SW480 (cell line): ENCODE measurements around the gene CACNA1H.

Experiments
- DNase-seq: peaks from one replicate; pipeline ENCODE4 v3.0.0-alpha.2; 2016; ENCODE audit warnings: low spot score

CACNA1H gene

DNA sequence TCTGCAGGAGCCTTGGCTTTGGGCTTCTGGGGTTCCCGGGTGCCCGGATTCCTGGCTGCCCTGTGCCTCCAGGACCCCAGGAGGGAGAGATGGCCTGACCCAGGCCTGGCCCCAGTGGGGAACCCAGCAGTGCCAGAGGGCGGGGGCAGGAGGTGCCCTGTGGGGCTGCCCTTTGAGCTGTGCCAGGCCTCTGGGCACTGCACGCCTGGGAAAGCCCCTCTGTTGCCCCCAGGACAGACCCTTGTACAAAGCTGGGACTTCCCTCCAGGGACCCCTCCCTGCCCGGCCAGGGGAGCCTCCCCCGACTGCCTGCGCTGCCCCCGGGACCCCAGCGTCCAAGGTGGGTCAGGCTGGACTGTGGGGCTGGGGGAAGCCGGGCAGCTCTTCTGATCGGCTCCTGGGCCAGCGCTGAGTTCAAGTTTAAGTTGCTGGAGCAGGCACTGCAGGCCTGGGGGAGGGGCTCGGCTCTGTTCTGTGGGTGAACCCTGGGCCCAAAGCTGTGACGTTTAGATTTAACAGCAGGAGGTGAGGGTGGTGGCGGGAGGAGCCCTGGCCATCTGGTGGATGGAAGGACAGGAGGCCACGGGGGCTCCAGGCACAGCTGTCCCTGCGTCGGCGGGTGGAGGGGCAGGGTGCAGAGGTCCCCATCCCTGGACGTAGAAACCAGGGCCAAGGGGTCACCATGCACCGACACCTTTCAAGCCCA, 29.2 kb upstream of the CACNA1H start:
- no peak for DNase-seq

DNA sequence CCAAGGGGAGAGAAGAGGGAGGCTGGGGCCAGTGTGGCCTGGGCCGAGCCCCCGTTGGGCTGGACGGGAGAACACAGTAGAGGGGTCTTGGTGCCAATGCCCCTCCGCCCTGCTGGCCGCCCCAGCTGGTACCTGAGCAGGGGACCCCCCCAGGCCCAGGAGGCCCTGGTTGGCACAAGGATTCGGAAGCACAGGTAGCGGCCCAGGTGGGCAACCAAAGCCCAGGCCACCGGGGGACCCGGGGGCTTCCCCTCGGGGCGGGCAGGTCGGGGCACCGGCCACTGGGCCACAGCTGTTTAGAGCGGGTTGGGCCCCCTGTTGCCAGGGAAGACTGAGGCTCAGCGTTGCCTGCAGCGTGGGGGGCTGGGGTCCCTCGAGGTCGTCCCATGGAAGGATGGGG, 28.6 kb upstream of the CACNA1H start:
- DNase-seq, result no peak

DNA sequence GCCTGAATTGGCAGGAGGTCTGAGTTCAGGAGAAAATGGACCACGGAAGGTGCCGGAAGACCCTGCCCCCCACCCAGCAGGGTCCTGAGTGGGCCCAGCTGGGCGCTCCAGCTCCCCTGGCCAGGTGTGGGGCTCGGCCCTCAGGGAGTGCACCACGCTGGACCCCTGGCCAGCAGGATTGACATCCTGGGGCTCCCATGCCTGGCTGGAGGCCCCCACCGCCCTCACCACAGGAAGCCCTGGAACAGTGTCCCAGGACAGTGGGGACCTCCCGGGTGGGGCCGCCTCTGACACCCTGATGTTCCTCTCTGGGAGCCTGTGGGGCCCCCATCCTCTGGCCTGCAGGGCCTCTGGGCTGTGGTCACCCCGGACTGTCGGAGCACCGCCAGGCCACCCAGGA, 28.1 kb upstream of the CACNA1H start:
- no peak for DNase-seq

DNA sequence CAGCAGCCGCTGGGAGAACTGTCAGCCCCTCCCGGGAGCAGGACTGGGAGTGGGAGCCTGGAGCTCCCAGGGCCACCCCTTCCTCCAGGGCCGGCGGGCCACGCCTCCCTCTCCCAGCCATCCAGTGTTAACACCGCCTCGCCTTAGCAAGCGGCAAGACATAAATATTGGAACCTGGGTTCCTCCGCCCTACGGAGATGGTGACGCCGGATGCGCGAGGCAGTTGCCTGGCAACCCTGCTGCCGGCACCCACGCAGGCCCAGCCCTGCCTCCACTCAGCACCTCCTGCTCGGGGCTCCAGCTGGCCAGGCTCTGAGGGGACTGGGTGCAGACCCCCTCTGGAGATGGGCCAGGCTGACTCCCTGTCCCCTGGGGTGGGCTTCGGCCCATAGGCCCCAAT, 27.4 kb upstream of the CACNA1H start:
- peak; percentile 51 for DNase-seq

DNA sequence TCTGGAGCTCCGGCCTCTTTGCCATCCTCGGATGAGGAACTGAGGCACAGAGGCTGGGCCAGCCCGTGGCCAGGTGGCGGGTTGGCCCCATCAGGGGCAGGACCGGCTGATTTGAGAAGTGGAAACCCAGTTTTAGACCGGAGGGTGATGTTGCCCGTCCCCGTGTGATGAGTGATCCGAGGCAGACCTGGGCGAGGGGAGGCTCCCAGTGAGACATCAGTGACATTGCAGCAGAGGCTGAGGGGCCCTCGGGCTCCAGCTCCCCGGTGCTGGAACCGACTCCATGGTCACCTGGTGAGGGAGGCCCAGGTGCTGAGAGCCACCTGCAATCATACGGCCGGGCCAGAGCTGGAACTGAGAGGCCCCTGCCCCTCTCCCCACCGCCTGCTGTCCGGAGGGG, 26.9 kb upstream of the CACNA1H start:
- no peak for DNase-seq

DNA sequence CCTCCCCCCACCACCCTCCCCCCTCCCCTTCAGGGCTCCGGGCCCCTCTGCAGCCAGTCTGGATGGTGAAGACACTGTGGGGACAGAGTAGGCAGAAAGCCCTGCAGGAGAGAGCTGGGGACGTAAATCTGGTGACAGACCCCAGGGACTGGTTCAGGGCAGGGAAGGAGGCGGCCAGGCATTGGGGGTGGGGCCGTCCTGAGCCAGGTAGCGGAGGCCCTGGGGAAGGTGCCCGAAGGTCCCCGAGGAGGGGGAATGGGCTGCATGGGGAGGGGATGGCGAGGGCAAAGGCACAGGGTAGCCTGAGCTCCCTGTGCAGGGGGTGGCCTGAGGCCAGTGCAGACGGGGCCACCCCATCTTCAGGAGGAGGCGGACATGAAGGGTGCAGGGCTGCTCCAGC, 26.3 kb upstream of the CACNA1H start:
- DNase-seq, result no peak

DNA sequence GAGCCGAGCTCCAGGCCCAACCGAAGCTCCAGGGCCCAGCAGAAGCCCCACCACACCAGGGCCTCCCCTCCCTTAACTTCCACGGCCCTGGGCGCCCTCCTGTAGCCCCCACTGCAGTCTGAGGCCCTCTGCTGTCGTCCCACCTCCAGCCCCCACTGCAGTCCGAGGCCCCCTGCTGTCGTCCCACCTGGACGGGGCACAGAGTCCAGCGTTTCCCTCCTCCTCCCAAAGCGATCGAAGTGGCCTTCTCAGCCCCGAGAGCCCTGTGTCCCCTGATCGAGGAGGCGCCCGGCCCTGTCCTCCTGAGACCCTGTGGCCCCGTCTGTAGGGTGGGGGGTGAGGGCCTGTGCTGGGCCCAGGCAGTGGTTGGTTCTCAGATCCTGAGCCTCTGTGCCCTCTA, 25.8 kb upstream of the CACNA1H start:
- no peak for DNase-seq

DNA sequence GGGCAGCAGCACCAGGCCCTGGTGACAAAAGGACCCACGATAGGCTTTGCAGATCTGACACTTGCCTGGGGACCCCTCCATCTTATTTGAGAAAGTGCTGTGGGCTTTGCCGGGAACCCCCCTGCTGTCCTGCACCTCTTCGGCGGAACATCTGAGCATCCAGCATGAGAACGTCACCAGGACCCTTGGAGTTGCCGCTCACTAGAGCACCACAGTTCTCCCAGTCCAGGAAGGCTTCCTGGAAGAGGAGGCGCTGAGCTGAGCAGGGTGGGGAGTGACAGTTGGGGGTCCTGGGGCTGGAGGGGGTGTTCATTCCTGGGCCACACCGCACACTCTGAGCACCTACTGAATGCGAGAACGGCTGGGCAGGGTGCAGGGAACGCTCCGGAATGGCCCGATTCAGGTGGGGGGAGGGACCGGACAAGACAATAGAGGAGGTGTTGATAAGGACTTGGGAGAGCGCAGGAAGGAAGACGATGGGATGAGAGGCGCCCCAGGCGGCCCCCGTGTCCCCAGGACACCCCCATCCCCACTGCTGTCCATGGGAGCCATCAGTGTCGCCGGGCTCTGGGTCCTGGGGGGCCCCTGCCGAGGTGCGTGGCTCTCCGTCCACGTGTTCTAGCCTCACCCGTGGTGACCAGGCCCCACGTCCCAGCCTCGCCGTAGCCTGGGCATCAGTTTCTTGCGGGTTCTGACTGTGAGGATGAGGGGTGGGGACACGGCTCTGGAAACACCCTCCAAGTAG, 24.8 kb upstream of the CACNA1H start:
- DNase-seq, result no peak

DNA sequence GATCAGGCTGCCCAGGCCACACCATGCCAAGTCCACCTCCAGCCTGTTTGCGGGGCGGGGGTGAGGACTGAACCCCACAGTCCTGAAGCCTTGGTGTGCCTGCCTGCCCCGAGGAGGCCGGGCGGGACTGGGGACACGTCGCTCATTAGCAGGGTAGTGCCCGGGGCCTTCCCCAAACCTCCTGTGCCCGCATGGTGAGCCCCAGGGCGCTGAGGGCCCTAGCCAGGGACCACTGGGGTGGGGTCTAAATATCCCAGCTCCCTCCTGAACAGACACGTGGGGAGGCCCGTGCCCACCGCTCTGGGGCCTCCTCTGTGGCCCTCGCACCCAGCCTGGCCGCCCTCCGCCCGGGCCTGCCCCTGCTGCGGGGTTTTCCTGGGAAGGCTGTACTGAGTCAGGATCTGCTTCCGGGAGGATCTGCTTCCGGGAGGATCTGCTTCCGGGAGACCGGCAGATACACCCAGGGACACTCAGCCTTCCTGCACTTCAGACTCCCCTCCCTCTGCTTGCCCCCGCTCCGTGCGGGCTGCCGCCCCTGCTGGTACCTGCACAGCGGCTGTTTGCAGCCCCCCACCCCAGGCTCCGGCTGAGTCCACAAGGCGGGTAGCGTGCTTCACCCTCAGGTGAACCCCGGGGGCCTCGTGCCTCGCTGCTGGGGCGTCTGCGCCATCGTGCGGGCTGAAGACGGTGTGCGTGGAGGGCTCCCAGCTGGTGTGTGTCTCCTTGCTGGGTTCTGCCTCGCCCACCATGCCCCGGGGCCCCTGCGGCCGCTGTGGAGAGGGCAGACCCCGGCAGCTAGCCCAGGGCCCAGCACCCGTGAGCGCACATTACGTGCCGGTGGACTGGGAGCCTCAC, 23.6 kb upstream of the CACNA1H start:
- DNase-seq, result no peak

DNA sequence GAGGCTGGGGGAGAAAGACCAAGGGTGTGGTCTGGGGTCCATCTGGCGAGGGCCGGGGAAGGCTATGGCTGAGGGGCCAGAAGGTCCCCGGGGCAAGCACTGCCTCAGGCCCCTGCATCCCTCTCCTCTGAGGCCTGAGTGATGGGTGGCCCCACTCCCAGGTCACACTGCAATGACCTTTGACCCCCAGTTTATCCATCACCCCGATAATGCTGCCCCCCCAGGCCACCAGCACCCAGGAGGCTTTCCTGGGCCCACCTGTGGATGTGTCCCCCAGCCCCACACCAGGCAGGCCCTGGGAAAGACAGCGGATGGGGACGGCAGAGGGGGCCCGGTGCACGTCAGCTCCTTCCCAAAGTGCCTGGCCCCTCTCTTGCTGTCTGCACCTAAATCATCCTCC, 22.5 kb upstream of the CACNA1H start:
- no peak for DNase-seq

DNA sequence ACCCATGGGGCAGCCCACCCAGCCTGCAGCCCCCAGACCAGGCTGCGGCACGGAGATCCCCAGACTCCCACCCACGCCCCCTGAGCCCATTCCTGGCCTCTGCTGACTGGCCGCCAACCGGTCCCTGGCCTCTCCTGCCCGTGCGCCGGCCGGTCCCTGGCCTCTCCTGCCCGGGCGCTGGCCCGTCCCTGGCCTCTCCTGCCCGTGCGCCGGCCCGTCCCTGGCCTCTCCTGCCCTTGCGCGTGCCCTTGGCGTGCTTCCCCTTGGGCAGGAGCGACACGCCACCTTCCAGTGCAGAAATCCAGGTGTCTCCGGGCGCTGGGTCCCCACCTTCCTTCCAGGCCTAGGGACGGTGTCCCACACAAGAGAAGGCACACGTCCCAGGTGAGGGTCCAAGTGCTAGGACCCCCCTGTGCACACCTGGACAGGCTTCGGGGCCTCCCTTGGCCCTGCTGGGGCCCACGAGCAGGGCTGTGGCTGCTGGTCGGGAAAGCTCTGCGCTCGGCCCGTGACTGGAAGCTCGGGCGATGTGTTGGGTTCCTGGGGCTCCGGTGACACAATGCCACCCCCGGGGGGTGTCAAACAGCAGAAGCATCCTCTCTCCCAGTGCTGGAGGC, 21.4 kb upstream of the CACNA1H start:
- no peak for DNase-seq

DNA sequence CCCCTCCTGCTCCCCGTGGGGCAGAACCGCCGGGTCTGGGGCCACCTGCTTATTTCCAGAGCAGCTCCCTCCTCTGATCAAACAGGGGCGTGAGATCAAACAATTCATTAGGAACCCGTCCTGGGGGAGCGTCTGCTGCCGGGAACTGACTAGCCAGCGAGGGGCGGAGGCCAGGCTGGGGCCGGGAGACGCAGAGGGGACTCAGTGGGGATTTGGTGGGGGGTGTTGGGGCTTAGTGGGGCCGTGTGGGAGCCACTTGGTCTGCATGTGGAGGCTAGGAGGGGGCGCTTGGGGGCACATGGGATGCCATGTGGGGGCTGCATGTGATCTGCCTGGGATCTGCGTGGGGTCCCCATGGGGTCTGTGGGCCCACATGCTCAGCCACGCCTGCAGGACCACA, 20.5 kb upstream of the CACNA1H start:
- no peak for DNase-seq

DNA sequence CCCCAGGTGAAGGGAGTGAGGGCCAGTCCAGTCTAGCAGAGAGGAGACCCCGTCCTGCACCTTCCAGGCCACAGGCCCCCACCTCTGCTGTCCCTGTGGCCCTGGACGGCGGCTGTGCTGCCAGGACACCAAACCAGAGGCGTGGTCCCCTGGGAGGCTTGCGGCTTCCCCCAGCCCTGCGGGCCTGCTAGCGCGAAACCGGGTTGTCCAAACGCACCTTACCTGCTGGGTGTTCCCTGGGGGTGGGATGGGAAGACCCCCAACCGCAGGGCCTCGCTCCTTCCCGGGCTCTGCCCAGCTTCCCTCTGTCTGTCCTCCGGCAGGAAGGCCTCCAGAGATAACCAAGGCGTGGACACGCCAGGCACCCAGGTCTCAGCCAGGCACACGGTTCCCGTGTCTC, 19.6 kb upstream of the CACNA1H start:
- DNase-seq, result no peak

DNA sequence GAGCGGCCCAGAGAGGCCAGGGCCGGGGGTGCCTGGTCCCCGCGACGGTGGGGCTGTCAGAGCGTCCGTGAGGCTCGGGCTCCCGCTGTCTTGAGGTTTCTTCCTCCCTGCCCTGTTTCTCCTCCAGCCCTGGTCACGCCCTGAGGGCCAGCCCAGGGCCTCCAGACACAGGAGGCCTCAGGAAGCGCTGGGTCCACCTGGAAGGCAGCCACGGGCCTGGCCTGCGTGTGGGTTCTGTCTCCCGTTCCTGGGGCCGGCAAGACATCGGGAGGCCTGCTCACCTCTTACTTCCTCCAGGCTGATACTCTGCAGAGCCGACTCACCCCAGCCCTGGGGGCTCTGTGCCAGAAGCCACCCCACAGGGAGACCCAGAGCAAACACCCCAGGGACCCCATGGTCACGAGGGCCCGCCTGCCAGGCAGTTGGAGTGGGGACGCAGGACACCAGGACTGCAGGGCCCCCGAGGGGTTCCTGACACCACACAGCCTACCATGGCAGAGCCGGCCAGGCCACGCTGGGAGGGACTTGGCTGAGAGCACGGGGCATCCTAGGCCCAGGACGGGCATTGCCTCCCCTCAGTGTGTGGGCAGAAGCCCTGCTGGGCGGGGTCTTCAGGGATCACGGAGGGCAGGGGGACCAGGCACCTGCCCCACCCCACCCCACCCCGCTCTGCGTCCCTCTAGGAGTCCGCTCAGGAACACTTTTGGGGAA, 18.9 kb upstream of the CACNA1H start:
- no peak for DNase-seq

DNA sequence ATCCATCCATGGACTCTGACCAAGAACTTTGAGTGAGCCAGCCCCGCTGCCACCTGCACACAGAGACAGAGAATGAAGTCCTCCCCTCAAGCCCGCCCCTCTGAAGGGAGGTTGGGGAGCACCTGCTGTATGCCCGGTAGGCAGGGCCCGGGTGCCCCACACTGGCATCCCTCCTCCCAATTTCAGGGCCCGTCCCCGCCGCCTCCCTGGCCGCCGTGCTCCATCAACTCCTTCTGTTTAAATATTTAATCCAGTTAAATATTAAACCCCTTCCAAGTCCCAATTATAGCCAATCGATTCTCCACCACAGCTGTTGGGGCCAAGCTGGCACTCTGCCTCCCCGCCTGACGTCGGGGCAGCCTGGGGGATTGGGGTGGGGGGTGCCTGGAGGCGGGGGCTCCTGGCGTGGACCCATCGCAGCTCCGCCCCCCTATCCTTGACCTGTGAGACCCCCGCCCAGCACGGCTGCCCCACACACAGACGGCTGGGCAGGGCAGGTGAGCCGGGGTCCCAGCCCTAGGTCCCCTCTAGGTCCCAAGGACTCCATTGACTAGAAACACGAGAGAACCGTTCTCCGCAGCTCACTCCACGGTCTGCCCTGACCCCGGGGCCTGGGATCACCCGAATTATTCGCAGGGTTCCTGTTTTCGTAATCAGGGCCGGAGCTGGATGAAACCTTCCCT, 18.0 kb upstream of the CACNA1H start:
- no peak for DNase-seq

DNA sequence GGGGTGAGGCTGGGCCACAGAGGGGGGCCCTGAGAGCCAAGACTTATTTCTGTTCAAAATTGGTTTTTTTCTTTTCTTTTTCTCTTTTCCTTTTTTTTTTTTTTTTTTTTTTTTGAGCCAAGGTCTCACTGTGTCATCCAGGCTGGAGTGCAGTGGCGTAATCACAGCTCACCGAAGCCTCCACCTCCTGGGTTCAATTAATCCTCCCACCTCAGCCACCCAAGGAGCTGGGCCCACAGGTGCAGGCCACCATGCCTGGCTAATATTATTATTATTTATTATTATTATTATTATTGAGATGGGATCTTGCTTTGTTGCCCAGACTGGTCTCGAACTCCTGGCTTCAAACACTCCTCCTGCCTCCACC, 17.5 kb upstream of the CACNA1H start:
- DNase-seq, result no peak

DNA sequence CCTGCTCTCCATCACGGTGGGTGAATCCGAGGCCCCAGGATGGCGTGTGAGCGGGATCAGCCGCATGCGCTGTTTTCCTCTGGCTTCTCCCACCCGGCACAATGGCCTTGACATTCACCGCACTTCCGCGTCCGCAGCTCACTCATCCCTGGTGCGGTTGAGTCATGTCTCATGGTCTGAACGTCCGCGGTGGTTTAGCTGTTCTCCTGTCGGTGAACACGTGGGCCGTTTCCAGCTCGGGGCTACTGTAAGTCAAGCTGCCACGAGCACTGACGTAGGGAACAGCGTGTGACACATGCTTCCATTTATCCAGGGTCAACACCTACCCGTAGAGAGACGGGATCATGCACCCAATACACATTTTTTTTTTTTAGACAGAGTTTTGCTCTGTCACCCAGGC, 15.3 kb upstream of the CACNA1H start:
- DNase-seq, result peak; percentile 82

DNA sequence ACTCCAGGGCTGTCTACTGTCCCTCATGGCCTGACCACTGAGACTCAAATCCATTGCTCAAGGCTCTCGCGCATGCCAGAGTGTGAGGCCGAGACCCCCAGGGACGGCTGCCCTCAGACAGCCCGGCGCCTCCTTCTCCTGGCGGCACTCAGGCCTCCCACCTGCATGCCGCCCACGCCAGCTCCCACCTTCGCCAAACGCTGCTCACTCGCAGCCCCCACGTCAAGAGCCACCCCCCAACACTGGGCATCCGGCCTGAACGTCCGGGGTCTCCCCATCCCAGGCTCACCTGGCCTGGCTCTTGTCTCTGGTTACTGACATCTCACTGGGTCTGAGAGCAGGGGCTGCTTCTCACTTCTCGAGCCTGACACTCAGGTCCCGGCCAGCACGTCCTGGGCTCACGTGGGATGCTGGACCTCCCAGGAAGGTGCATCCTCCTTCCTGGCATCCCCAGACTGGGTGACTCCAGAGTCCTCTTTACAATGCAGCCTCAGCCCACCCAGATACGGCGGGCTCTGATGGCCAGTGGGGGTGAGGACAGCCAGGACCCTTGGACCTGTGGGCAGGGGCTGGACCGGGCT, 12.2 kb upstream of the CACNA1H start:
- no peak for DNase-seq

DNA sequence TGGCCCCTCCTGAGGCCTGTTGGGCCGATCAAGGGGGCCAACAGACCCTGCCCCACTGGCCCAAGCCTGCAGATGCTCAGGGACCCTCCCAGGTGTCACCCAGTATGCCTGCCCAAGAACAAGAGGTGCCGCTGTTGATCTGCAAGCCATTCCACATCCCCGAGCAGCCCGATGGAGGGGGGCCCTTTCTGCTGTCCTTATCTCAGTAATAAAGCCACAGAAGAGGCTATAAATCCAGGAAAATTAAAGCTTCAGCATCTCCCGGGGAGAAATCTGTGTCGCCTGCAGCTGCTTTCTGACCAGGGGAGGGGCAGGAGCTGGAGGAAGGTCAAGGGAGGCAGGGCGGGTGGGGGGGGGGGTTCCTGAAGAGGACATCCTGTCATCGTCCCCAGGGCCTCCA, 11.7 kb upstream of the CACNA1H start:
- no peak for DNase-seq

DNA sequence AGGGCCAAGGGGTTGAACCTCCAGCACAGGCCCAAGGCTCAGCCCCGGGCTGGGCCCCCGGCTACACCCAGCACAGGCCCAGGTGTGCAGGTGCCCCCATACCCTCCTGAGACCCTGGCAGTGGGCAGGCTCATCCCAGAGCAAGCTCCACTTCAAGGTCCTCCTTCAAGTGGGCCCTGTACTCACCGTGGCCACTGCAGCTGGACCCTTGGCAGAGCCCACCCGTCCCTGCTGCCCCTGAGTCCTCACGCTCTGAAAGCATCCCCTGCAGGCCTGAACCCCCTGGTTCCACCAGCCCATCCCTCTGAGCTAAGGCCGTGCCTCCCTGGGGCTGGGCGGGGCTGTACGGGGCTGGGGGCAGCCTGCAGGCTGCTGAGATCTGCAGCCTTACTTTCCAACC, 11.2 kb upstream of the CACNA1H start:
- no peak for DNase-seq

DNA sequence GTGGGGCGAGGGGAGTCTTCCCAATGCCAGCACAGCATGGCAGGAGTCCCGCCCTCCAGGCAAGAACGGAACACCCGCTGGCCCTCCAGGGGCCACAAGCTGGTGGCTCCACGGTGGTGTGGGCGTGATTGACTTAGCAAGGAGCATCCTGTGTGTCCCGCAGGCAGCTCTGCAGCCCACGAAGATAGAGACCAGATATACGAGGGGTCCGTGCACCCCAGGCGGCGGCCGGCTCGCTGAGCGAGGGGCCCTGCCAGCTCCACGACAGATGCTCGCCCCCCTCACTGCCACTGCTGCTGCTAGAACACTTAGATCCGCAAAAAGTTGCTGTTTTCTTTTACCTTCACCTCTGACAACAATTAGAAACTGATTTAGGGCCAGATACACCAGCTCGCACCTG, 10.0 kb upstream of the CACNA1H start:
- no peak for DNase-seq
